ENCODE results near the gene CCDC6. TPM values are rescaled to one million over a fixed set of nuclear protein-coding genes. Genes with fewer than 3 reads are reported as not detected.

CCDC6 gene
- total and polyA plus RNA-seq, 9 of the 15 experiments (the other 6 are each of a cell fraction or from before 2014, with no cell fraction given), result 10.4 to 41.0 (median 20.9) TPM

DNA sequence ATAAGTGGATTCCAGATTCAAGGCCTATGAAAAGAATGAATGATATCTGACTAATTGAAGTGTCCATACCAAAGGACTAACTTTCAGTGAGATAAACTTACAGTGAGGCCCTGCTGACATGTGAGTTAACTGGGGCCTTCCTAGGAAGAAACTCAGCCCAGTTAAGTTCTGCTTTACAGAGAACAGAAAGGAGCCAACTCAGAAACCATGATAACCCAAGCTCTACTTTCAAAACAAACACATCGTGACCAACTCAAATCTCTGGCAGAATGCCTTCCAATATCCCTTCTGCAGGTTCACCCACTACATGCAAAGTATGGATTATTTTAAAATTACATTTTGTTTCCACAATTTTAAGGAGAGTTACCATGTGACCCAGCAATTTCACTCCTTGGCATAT, 77.3 kb downstream of the CCDC6 start:
- ChIA-PET CTCF (ENCODE audit: low intra/inter-chr PET ratio) (interaction anchor here (1.2 kb wide), 1 partner anchor 77 kb away, joined by 4 read pairs; the partner anchor contains the start of gene CCDC6), POLR2A (interaction anchor here (0.8 to 1.2 kb wide), 2 partner anchors 9 to 79 kb away, joined by 3 to 4 read pairs; no protein-coding TSS in a partner anchor)
- H3K9me3 ChIP-seq (replicated peaks; ENCODE audit: control insufficient read depth, insufficient read depth, low read depth, low read length), result no peaks in the 10 kb centered on the region
- no peaks in the 10 kb centered on the region; the same call in 1 of the 3 replicates for H3K79me2 ChIP-seq (ENCODE audit: control insufficient read depth, insufficient read depth, low read length)
- H4K20me1 ChIP-seq (replicated peaks; ENCODE audit: control insufficient read depth, insufficient read depth, low read length), result no peaks in the 10 kb centered on the region
- no peaks in the 10 kb centered on the region for H3K27me3 ChIP-seq (ENCODE audit: control insufficient read depth in 2 of 2, insufficient read depth in 2 of 2, low read length in 2 of 2)
- DNase-seq (ENCODE audit: extremely low read depth in 1 of 4, low spot score in 3 of 4) (no peak), ATAC-seq (no peak), FAIRE-seq (no peak)
- in situ Hi-C loops (cut with MboI) (loop anchor here (25.0 kb wide), 1 partner anchor 833 kb away; no protein-coding TSS in a partner anchor), intact Hi-C loops (cut with micrococcal nuclease) (no loop called here)
- TF ChIP-seq NCOR1 (IDR thresholded peaks at IDR 0.05), result no peak
- TF ChIP-seq, protein P1, sequence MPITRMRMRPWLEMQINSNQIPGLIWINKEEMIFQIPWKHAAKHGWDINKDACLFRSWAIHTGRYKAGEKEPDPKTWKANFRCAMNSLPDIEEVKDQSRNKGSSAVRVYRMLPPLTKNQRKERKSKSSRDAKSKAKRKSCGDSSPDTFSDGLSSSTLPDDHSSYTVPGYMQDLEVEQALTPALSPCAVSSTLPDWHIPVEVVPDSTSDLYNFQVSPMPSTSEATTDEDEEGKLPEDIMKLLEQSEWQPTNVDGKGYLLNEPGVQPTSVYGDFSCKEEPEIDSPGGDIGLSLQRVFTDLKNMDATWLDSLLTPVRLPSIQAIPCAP (CRISPR knock-in tag; IDR thresholded peaks at IDR 0.05; ENCODE audit: borderline replicate concordance), result no peak
- TF ChIP-seq, protein P2, sequence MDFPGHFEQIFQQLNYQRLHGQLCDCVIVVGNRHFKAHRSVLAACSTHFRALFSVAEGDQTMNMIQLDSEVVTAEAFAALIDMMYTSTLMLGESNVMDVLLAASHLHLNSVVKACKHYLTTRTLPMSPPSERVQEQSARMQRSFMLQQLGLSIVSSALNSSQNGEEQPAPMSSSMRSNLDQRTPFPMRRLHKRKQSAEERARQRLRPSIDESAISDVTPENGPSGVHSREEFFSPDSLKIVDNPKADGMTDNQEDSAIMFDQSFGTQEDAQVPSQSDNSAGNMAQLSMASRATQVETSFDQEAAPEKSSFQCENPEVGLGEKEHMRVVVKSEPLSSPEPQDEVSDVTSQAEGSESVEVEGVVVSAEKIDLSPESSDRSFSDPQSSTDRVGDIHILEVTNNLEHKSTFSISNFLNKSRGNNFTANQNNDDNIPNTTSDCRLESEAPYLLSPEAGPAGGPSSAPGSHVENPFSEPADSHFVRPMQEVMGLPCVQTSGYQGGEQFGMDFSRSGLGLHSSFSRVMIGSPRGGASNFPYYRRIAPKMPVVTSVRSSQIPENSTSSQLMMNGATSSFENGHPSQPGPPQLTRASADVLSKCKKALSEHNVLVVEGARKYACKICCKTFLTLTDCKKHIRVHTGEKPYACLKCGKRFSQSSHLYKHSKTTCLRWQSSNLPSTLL (IDR thresholded peaks at IDR 0.05), result no peak
- H3K4me3 ChIP-seq, result no peak overlapping the region
- no peak overlapping the region for H2AFZ ChIP-seq (ENCODE audit: low read depth, low read length)
- no peak overlapping the region for H3K4me2 ChIP-seq (ENCODE audit: insufficient read depth, low read length)
- no peak overlapping the region for H3K9ac ChIP-seq (ENCODE audit: insufficient read depth in 1 of 2, low read depth in 2 of 2, low read length in 2 of 2)
- peaks cover 40% of the 10 kb centered on the region for H3K36me3 ChIP-seq (ENCODE audit: control insufficient read depth, insufficient read depth, low read length)
- H3K9me1 ChIP-seq (ENCODE audit: control insufficient read depth, insufficient read depth, low read length), result no peaks in the 10 kb centered on the region
- 71% methylated on average over 1 of the region's 1 CpG for WGBS (ENCODE audit: insufficient coverage, low coverage, missing lambda C conversion rate)
- H3K27ac ChIP-seq (ENCODE audit: extremely low read depth, low read depth, low read length), result no peak overlapping the region
- BruUV-seq (replicated peaks), result no TSS peak
- H3K4me1 ChIP-seq (replicated peaks in 1 of 2; ENCODE audit: control insufficient read depth in 2 of 2, insufficient read depth in 2 of 2, low read length in 2 of 2), result peaks cover 0 to 13% of the 10 kb centered on the region in 2 experiments; a peak in 4 of 5 replicates
